Astrocyte of the cerebellum (primary cell): ENCODE measurements around the gene STT3B.
A peak's percentile ranks its signal among the peaks of the same experiment; 100 is the strongest.

ENCODE experiments used
- DNase-seq: peaks from one replicate; pipeline ENCODE4 v3.0.0-alpha.2; 2011; ENCODE audit warnings: low read depth
- H3K4me3 ChIP-seq: 2 replicates; pipeline ENCODE4 v1.5.1; 2011; ENCODE audit warnings: mild to moderate bottlenecking, low read depth, low read length, moderate library complexity
- in situ Hi-C: cut with HindIII; loops from 2 replicates; pipeline ENCODE4 v1.10.0; 2017; ENCODE audit warnings: low sequenced_read_pairs
- TF ChIP-seq, protein P1 (sequence below): IDR thresholded peaks from 2 replicates; pipeline ENCODE4 v1.5.1; 2012; ENCODE audit warnings: low read length, low read depth, moderate library complexity, mild to moderate bottlenecking; ENCODE audit errors: missing control alignments

STT3B gene

DNA sequence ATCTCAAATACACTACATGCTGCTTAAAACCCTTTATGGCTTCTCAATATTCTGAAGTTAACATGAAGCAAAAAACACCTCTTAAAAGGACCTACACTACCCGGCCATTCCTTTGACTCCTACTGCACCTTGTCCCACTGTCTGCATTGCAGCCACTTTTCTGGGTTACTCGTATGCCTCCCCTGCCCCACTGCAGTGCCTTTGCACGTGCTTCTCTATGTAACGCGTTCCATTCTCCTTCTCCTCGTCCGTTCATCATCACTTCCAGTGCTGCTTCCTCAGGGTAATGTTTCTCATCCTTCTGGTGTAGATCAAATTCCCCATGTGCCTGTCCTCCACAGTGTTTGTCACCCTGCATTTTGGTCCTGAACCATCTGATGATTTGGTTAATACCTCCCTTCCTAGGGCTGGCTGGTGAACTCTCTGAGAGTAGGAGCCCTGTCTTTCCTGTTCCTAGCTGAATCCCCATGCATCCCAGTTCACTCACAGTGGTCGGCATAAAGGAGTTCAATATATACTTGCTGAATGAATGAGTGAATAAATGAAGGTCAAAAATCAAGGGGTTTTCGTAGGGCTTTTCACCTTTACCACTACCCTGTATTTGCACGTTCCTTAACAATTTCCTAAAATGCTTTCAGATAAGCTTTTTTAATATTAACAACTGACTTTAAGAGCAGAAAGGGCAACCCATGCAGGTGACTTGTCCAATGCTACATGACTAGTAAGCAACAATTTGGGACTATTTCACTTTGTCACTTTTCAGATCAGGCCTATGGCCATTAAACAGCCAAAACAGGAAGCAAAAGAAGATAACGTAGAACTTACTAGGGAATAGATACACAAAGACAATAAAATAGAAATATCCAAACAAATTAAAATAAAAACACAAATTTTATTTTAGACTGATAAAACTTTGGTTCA, 2.4 kb upstream of the STT3B start:
- DNase-seq, result no peak
- no peak overlapping the region for H3K4me3 ChIP-seq
- in situ Hi-C loops, result no loop called here
- TF ChIP-seq, protein P1, sequence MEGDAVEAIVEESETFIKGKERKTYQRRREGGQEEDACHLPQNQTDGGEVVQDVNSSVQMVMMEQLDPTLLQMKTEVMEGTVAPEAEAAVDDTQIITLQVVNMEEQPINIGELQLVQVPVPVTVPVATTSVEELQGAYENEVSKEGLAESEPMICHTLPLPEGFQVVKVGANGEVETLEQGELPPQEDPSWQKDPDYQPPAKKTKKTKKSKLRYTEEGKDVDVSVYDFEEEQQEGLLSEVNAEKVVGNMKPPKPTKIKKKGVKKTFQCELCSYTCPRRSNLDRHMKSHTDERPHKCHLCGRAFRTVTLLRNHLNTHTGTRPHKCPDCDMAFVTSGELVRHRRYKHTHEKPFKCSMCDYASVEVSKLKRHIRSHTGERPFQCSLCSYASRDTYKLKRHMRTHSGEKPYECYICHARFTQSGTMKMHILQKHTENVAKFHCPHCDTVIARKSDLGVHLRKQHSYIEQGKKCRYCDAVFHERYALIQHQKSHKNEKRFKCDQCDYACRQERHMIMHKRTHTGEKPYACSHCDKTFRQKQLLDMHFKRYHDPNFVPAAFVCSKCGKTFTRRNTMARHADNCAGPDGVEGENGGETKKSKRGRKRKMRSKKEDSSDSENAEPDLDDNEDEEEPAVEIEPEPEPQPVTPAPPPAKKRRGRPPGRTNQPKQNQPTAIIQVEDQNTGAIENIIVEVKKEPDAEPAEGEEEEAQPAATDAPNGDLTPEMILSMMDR, result no peak

DNA sequence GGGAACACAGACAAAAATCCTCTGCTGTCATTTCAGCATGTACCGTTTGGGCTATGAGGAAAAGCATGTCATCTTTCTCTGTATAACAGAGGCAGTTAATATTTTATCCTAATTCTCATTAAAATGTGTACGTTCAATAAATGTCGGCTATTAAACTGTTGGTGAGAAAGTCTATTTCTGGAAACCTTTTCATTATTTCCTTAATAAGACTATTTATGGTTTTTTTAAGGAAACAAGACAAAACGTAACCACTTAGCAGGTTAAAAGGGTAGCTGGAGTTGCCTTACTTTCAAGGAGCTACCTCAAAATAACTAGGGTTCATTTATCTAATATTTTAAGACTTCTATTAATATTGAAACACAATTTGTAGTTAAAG, 1.8 kb upstream of the STT3B start:
- TF ChIP-seq, protein P1, result no peak

DNA sequence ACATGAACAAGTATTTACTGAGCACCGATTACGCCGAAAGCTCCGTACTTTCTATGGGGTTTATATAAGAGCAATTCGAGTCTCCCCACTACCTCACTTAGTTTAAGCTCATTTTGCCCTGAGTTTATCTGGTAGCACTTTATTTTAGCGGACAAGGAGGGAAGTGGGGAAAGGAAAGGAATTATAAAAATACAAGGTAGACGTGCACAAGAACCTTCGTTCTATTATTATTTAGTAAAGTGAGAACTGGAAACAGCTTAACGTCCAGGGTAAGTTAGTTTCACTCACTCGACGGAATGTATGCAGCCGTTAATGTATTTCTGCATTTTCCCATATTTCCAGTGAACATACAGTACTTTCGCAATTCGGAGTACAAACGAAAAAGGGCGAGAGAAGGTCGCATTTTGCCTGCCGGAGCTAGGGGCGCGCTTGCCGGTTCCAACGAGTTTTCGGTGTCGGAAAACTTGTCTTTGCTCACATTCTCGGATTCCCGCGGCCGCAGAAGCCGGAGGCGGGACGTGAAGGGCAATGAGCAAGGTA, 1.2 kb upstream of the STT3B start:
- in situ Hi-C loops, result no loop called here
- TF ChIP-seq, protein P1, result peak; percentile 48

More for the DNA sequence above, 1.8 kb upstream of the STT3B start:
- DNase-seq, result no peak
- in situ Hi-C loops, result no loop called here
- H3K4me3 ChIP-seq, result peak overlapping the region; percentile 84

DNA sequence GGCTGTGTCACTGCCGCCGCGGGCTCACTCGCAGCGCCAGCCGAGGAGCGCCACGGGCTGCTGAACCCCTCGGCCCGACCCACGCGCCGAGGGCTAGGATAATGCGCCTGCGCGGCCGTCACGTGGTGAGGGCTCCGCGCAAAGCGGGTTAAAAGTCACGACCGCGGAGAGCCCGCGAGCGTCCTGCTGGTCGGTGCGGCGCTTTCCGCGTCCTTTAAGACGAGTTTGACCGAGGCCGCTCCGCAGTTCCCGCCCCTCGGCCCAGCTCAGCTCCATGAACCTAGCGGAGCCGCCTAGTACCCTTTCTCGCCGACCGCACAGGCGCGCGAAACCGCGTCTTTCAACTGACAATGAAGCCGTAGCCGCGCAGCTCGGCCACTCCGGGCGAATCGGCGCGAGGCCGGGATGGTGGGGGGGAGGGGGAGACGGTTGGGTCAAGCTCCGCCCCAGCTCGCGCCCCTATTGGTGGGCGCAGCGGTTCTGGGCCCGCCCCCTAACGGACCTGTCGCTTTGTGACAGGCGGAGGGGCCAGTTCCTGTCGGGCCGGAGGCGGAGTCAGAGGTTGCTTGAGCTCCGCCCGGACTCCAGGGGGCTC, 636 bp upstream of the STT3B start:
- DNase-seq, result peak; percentile 97
- in situ Hi-C loops, result no loop called here
- TF ChIP-seq, protein P1, result no peak
- peak overlapping the region; percentile 84 for H3K4me3 ChIP-seq

More for the DNA sequence above, 1.2 kb upstream of the STT3B start:
- peak overlapping the region; percentile 84 for H3K4me3 ChIP-seq
- no peak for DNase-seq

DNA sequence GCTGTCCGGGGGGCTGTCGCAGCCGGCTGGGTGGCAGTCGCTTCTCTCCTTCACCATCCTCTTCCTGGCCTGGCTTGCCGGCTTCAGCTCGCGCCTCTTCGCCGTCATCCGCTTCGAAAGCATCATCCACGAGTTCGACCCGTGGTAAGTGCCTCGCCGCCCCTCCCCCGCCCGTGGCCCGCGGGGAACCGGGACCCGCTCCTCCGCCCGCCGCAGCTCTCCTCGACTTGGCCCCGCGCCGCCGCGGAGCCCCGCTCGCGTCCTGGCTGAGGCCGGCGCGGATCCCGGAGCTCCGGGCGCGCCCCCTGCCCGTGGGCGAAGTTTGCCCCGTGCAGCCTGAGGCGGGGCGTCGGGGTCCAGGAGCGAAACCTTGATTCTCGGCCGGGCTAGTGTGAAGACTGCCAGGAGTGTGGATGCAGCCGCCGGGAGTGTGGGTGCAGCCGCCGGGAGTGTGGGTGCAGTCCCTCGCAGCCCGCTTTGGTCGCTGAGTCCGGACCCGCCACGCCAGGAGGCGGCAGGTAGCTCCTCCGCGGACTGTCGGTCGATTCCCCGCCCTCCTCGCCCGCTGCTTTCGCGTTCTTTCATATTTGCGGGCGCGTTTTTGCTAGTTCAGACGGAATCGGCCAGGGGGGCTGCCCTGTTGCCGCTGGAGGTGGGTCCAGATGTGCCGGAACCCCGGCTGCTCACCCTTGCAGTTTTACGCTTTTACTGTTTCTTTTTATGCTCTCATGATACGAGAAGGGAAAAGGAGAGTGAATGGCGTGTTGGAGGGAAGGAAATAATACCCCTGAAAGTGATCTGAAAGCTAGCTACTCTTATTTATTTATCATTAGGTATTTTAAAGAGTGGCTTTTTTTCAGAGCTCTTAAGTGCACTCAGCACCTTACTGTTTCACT, 692 bp downstream of the STT3B start:
- in situ Hi-C loops, result no loop called here
- H3K4me3 ChIP-seq, result peak overlapping the region; percentile 84
- TF ChIP-seq, protein P1, result peak; percentile 24
- no peak for DNase-seq

DNA sequence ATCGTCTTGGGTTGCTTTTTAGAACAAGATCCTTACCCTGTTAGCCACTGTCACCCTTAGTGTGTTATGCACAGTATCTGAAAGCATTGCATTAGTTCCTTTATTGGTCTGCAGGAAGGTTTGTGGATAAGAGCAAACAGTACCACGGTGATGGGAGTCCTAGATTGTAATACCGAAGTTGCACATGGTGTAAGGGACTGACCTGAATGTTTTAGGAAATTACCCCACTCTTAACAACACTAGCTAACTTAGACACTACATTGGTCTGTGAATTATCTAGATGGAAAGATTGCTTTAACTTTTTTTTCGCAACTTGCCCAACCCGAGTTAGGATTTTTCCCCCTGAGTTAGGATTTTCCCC, 1.3 kb downstream of the STT3B start:
- no peak for DNase-seq
- TF ChIP-seq, protein P1, result no peak
- in situ Hi-C loops, result no loop called here
- H3K4me3 ChIP-seq, result peak overlapping the region; percentile 84
